AG08395 (cell line): Measurements from ENCODE around the gene SERPINA3.
"Not testable (repeated sequence)": the region's sequence is repeated elsewhere in the genome, so short reads cannot be mapped to it uniquely, and the experiment has no call there.

Source experiments
- DNase-seq: peaks from one replicate; pipeline ENCODE4 v3.0.0; 2012; ENCODE audit warnings: mixed read lengths, low spot score

SERPINA3 gene

GRCh38 chr14:94633121-94633520 lies 20.9 kb downstream of the SERPINA3 start:
- DNase-seq, result no peak

- no peak for DNase-seq
Measured at GRCh38 chr14:94635154-94635553, 23.0 kb downstream of the SERPINA3 start.

- DNase-seq, result no peak
Measured at GRCh38 chr14:94636744-94637412, 24.7 kb downstream of the SERPINA3 start.

GRCh38 chr14:94637814-94638213 lies 25.6 kb downstream of the SERPINA3 start:
- not testable (repeated sequence) for DNase-seq

- no peak for DNase-seq
Measured at GRCh38 chr14:94638339-94638738, 26.1 kb downstream of the SERPINA3 start.

- DNase-seq, result no peak
Measured at GRCh38 chr14:94638961-94639817, 27.0 kb downstream of the SERPINA3 start.

GRCh38 chr14:94640721-94641631 lies 28.8 kb downstream of the SERPINA3 start:
- DNase-seq, result no peak

GRCh38 chr14:94641632-94641955 lies 29.4 kb downstream of the SERPINA3 start:
- no peak for DNase-seq

- DNase-seq, result no peak
Measured at GRCh38 chr14:94643316-94644101, 31.3 kb downstream of the SERPINA3 start.

GRCh38 chr14:94644102-94644535 lies 31.9 kb downstream of the SERPINA3 start:
- no peak for DNase-seq

GRCh38 chr14:94646066-94646465 lies 33.9 kb downstream of the SERPINA3 start:
- no peak for DNase-seq

- no peak for DNase-seq
Measured at GRCh38 chr14:94646481-94646880, 34.3 kb downstream of the SERPINA3 start.

GRCh38 chr14:94648801-94649200 lies 36.6 kb downstream of the SERPINA3 start:
- DNase-seq, result no peak

GRCh38 chr14:94649543-94650443 lies 37.6 kb downstream of the SERPINA3 start:
- no peak for DNase-seq

GRCh38 chr14:94650444-94650775 lies 38.2 kb downstream of the SERPINA3 start:
- DNase-seq, result no peak

GRCh38 chr14:94650806-94651805 lies 38.9 kb downstream of the SERPINA3 start:
- DNase-seq, result no peak

GRCh38 chr14:94653321-94653720 lies 41.1 kb downstream of the SERPINA3 start:
- no peak for DNase-seq

- no peak for DNase-seq
Measured at GRCh38 chr14:94654071-94654861, 42.1 kb downstream of the SERPINA3 start.
